BE2C (cell line): ENCODE data around the gene INVS. TPM values are rescaled to one million over a fixed set of nuclear protein-coding genes. Genes with fewer than 3 reads are reported as not detected.

ENCODE experiments used
- DNase-seq: peaks from one replicate; pipeline ENCODE4 v3.0.0-alpha.2; 2020
- H3K27me3 ChIP-seq: fragments of 250-450 bp; sonication (Bioruptor Pico); 2 replicates; pipeline ENCODE4 v1.5.1; 2020; ENCODE audit warnings: mild to moderate bottlenecking
- H3K36me3 ChIP-seq: fragments of 250-450 bp; sonication (Bioruptor Pico); 2 replicates; pipeline ENCODE4 v1.5.1; 2020; ENCODE audit warnings: mild to moderate bottlenecking
- H3K4me1 ChIP-seq: fragments of 250-450 bp; sonication (Bioruptor Pico); 2 replicates; pipeline ENCODE4 v1.5.1; 2020
- H3K4me3 ChIP-seq: 2 replicates; pipeline ENCODE4 v1.5.1; 2011; ENCODE audit warnings: low read depth, low read length
- H3K9me3 ChIP-seq: fragments of 250-450 bp; sonication (Bioruptor Pico); 2 replicates; pipeline ENCODE4 v1.5.1; 2020
- polyA plus RNA-seq: library from polyadenylated mRNA; unstranded; fragments of >200 nt; gene quantifications from one replicate; pipeline ENCODE4 v1.2.1, GENCODE V29; 2012; ENCODE audit warnings: low read depth, missing spikeins; ENCODE audit not compliant: insufficient read length, insufficient read depth
- TF ChIP-seq, protein P1 (sequence below): IDR thresholded peaks from 2 replicates; pipeline ENCODE4 v1.5.1; 2012; ENCODE audit warnings: mild to moderate bottlenecking, low read depth, low read length

INVS gene, protein sequence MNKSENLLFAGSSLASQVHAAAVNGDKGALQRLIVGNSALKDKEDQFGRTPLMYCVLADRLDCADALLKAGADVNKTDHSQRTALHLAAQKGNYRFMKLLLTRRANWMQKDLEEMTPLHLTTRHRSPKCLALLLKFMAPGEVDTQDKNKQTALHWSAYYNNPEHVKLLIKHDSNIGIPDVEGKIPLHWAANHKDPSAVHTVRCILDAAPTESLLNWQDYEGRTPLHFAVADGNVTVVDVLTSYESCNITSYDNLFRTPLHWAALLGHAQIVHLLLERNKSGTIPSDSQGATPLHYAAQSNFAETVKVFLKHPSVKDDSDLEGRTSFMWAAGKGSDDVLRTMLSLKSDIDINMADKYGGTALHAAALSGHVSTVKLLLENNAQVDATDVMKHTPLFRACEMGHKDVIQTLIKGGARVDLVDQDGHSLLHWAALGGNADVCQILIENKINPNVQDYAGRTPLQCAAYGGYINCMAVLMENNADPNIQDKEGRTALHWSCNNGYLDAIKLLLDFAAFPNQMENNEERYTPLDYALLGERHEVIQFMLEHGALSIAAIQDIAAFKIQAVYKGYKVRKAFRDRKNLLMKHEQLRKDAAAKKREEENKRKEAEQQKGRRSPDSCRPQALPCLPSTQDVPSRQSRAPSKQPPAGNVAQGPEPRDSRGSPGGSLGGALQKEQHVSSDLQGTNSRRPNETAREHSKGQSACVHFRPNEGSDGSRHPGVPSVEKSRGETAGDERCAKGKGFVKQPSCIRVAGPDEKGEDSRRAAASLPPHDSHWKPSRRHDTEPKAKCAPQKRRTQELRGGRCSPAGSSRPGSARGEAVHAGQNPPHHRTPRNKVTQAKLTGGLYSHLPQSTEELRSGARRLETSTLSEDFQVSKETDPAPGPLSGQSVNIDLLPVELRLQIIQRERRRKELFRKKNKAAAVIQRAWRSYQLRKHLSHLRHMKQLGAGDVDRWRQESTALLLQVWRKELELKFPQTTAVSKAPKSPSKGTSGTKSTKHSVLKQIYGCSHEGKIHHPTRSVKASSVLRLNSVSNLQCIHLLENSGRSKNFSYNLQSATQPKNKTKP
- 4.8 TPM for polyA plus RNA-seq

DNA sequence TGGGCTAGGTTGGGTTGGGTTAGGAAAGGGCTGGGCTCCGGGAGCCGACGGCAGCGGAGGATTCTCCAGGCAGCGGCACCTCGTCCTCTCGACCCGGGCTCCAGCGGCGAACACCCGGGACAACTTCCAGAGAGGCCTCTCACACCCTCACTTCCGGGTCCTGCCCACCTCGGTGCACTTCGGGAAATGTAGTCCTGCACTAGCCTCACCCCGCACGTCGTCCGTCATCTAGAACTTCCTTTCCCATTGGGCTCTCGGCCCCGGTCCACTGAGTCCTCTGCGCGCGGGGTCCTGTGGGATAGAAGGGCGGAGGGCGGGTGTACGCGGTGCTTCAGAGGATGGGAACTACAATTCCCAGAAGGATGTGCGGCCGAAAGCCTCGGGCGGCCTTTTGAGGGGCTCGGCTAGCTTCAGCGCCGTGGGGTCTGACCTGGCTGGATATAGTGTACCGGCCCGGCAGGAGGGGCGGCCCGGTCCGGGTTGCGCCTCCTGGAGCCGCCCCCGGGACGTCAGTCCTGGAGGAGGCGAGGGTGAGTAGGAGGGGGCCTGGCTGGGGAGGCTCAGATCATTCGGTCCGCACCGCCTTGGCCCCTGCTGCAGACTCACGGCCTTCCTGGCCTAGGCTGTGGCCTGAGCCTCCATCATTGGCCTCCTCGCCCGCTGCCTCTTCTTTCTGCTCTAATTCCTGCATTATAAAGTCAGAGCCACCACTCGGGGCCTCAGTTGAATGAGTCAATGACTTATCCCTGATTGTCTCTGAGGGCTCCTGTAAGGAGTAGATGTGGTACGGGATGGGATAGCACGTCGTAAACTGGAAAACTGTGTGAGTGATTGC, at the start of gene INVS, which contains the start of gene ERP44:
INVS (plus strand) TSS at position 357 of the 835 bp plus-strand sequence. CDS start 5,279 bp downstream, outside the sequence.
ERP44 (minus strand) TSS at position 114 of the 835 bp plus-strand sequence. CDS start 160 bp downstream, outside the sequence.
- Histone ChIP-seq H3K9me3 (no peaks in the 10 kb centered on the region), H3K4me1 (no peaks in the 10 kb centered on the region), H3K27me3 (no peaks in the 10 kb centered on the region), H3K4me3 (peak within 1 kb of the TSS; percentile 99), H3K36me3 (peaks cover 1% of the 10 kb centered on the region; the same call in 1 of the 2 replicates)
- TF ChIP-seq, protein P1, sequence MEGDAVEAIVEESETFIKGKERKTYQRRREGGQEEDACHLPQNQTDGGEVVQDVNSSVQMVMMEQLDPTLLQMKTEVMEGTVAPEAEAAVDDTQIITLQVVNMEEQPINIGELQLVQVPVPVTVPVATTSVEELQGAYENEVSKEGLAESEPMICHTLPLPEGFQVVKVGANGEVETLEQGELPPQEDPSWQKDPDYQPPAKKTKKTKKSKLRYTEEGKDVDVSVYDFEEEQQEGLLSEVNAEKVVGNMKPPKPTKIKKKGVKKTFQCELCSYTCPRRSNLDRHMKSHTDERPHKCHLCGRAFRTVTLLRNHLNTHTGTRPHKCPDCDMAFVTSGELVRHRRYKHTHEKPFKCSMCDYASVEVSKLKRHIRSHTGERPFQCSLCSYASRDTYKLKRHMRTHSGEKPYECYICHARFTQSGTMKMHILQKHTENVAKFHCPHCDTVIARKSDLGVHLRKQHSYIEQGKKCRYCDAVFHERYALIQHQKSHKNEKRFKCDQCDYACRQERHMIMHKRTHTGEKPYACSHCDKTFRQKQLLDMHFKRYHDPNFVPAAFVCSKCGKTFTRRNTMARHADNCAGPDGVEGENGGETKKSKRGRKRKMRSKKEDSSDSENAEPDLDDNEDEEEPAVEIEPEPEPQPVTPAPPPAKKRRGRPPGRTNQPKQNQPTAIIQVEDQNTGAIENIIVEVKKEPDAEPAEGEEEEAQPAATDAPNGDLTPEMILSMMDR = no peak
- DNase-seq = peak; percentile 99

DNA sequence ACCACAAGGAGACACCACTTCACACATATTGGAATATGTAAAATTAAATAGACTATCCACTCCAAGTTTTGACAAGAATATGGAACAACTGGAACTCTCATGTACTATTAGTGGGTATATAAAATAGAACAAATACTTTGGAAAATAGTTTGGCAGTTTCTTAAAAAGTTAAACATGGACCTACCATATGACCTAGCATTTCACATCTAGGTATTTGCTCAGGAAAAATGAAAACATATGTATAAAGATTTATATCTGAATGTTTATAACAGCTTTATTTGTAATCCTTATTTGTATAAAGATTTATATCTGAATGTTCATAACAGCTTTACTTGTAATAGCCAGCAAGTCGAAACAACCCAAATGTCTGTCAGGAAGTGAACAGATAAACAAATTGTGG, 49.5 kb upstream of the INVS start:
- no peak overlapping the region for H3K4me3 ChIP-seq
- H3K27me3 ChIP-seq = no peaks in the 10 kb centered on the region
- H3K9me3 ChIP-seq = no peaks in the 10 kb centered on the region; the same call in 1 of the 2 replicates
- DNase-seq = no peak
- TF ChIP-seq, protein P1 = no peak
- H3K4me1 ChIP-seq = peaks cover 5% of the 10 kb centered on the region
- peaks cover 3% of the 10 kb centered on the region for H3K36me3 ChIP-seq

DNA sequence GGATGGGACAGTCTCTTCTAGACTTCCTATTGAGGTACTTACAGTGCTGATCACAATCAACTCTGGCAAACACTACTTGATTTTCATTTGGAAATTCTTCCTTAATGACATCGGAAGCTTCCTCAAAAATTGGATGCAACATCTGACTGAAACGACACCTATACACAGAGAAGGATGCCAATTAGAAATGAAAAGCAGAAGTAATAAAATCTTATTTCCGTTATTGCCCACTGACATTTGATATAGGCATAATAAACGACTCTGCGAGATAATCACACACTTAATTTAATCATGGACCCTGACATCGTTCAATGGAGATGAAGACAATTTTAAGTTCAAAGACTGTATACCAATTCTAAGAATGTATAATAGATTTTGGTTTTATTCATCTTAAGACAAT, 46.7 kb upstream of the INVS start:
- Histone ChIP-seq H3K9me3 (no peaks in the 10 kb centered on the region; the same call in 1 of the 2 replicates), H3K36me3 (peaks cover 3% of the 10 kb centered on the region), H3K4me1 (peaks cover 5% of the 10 kb centered on the region), H3K27me3 (no peaks in the 10 kb centered on the region), H3K4me3 (no peak overlapping the region)
- no peak for DNase-seq
- TF ChIP-seq, protein P1 = no peak

DNA sequence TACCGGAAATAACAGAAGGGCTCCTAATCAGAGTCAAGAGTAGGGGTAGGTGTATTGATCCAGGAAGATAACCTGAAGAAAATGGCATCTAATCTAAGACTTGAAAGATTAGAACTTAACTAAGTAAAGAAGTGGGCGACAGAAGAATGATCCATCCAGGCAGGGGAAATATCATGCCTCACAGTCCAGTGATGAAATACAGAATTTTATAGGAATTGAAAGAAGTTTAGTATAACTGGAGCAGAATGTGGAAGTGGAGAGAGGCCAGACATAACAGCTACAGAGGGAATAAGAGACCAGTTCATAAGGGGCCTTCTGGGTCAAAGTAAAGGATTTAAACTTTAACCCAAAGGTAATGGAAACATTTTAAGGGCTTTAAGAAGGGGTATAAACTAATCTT, 42.5 kb upstream of the INVS start:
- H3K9me3 ChIP-seq = no peaks in the 10 kb centered on the region

DNA sequence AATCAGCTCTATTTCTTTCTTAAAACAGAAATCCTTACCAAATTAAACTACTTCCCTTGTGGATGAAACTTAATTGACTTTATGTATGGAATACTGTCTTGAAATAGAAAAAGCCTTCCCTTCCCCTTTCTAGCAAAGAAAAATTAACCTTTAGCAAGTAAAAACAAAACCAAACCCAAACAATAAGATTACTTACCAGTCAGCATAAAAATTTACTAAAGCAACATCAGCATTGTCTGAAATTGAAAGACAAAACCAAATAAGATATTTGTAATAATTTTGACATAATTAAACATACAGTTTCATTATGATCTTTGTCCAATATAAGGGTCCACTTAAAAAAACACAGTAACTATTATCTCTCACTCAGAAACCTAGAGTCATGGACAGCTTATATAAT, 41.4 kb upstream of the INVS start:
- Histone ChIP-seq H3K27me3 (no peaks in the 10 kb centered on the region), H3K4me1 (peaks cover under 1% of the 10 kb centered on the region; the same call in 1 of the 2 replicates), H3K4me3 (no peak overlapping the region), H3K9me3 (no peaks in the 10 kb centered on the region), H3K36me3 (no peaks in the 10 kb centered on the region; the same call in 1 of the 2 replicates)
- no peak for DNase-seq
- TF ChIP-seq, protein P1 = no peak

More for the DNA sequence above, 42.5 kb upstream of the INVS start:
- no peaks in the 10 kb centered on the region; the same call in 1 of the 2 replicates for H3K36me3 ChIP-seq
- DNase-seq = no peak
- peaks cover 5% of the 10 kb centered on the region for H3K4me1 ChIP-seq
- H3K27me3 ChIP-seq = no peaks in the 10 kb centered on the region
- TF ChIP-seq, protein P1 = no peak
- no peak overlapping the region for H3K4me3 ChIP-seq
